ENCODE data around the gene GADD45G. TPM values are rescaled to one million over a fixed set of nuclear protein-coding genes. Genes with fewer than 3 reads are reported as not detected.
A peak's percentile ranks its signal among the peaks of the same experiment; 100 is the strongest.

Gene GADD45G
- total RNA-seq, 1 donor from 2014 or later: 16.2 TPM

DNA sequence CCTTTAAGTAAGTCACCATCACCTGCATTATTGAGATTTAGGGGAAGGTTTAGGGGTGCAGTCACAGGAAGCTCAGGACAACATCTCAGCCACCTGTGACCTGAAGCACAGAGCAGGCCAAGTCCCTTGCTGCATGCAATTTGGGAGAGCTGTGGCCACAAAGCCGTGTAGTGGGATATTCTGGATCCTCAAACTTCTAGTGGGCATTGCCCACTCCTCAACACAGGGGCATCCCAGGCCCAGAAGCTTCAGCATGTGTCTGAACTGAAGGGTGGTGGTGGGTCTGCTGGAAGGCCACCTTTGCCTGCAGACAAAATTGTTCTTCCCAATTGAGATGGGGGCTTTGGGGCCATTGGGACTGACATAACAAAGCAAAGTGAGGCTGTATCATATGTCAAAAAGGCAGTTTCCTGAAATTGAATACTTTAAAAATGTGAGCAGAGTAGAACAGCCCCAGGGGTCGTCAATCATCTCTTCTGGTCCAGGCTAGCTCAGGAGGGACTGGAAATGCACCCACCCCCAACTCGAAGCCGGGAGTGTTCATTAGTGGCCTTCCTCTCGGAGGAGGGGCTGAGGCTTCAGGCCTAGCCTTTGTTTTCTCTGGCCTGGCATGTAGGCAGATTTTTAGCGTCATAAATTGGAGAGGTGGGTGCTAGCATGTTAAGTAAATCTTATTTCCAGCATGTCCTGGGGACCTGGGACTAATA is 2.8 kb upstream of the GADD45G start:
- Histone ChIP-seq H3K4me1 (peaks cover 23% of the 10 kb centered on the region), H3K9me3 (no peaks in the 10 kb centered on the region), H3K27ac (no peak overlapping the region), H3K36me3 (no peaks in the 10 kb centered on the region), H3K4me3 (no peak overlapping the region), H3K27me3 (no peaks in the 10 kb centered on the region)
- peak in 1 of 2 donors; percentile 75 for DNase-seq (ENCODE audit: extremely low spot score in 2 of 2)
- intact Hi-C loops (cut with DNase I): loop anchor here (10.0 kb wide), 1 partner anchor 403 kb away; no protein-coding TSS in a partner anchor
- no peak for TF ChIP-seq POLR2A (IDR thresholded peaks at IDR 0.05)
- TF ChIP-seq POLR2AphosphoS5 (IDR thresholded peaks at IDR 0.05; ENCODE audit: insufficient read depth in 1 of 2, low read depth in 1 of 2): no peak
- TF ChIP-seq, protein P1, sequence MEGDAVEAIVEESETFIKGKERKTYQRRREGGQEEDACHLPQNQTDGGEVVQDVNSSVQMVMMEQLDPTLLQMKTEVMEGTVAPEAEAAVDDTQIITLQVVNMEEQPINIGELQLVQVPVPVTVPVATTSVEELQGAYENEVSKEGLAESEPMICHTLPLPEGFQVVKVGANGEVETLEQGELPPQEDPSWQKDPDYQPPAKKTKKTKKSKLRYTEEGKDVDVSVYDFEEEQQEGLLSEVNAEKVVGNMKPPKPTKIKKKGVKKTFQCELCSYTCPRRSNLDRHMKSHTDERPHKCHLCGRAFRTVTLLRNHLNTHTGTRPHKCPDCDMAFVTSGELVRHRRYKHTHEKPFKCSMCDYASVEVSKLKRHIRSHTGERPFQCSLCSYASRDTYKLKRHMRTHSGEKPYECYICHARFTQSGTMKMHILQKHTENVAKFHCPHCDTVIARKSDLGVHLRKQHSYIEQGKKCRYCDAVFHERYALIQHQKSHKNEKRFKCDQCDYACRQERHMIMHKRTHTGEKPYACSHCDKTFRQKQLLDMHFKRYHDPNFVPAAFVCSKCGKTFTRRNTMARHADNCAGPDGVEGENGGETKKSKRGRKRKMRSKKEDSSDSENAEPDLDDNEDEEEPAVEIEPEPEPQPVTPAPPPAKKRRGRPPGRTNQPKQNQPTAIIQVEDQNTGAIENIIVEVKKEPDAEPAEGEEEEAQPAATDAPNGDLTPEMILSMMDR (IDR thresholded peaks at IDR 0.05): no peak

DNA sequence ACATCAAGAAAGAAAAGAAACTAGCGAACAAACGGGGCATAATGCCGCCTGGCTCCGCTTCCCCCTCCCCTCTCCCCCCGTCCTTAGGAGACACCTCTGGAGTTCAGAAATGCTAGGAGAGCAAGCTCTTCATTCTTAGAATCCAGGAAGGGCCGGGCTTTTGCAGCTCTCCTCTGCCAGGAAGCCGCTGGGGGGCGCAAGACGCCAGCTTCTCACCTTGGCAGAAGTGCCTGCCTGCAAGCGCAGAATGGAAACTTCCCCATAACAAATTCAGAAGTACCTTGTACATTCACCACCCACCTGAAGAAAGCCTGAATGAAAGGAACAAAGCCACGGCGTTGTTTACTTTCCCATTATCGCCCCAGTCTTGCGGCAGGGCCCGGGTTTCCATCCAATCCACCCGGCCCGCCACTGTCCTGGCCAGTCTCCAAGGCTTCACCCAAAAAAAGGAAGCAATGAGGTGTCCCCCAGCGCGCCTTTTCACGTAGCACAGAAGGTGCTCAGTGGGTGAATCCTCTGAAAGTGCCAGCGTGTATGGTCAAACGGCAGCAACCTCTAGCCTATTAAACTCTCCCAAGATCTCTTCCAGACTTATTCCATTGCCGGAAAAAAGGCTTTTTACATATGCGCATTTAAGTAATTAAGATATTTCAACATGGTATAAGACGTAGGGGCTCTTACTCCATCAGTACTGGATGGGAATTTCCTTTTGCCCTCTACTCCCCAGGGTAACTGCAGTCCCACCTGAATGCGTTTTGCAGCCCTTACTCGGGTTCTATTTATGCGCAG is 1.6 kb upstream of the GADD45G start:
- Histone ChIP-seq H3K4me3 (peak overlapping the region; percentile 74 to 89), H3K27me3 (no peaks in the 10 kb centered on the region)

DNA sequence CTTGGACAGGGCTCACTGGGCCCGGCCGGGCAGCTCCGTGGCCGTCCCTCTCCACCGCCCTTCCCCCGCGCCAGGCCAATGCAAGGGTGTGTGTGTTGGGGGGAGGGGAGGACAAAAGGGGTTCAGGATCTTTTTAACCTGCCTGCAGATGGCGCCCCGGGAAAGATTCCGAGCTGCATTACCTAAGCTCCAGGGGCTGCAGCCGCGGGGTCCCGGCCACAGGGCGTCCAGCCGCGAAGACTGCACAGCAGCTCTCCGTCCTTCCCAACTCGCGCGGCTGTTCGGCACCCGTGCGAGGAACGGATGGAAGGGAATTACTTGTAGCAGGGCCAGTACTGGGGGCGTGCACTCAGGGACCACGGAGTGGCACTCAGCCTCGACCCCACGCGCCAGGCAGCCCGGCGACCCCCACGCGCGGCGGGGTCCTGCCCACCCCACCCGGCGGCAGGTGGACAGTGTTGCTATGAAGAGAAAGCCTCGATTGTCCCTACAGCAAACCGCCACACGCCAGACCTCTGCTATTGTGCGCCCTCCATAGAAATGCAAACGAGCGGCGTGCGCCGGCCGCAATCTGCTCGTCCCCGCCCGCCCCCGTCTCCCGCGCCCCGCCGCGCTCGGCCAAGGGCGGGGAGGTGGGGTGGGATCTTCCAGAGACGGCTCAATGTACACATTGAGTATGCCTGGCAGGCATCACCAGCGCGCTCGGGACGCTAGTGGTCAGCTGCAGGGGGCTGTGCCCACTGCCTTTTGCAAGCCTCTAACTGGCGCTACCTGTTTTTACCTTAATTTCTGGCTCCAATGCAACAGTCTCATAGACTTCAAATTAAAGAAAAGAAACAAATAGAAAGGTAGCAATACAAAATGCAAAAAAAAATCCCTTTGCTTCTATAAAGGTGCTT is 796 bp upstream of the GADD45G start:
- no peak for DNase-seq (ENCODE audit: extremely low spot score in 2 of 2)
- intact Hi-C loops (cut with DNase I): loop anchor here (10.0 kb wide), 1 partner anchor 401 kb away; no protein-coding TSS in a partner anchor
- H3K4me3 ChIP-seq: peak overlapping the region; percentile 74 to 89
- peak overlapping the region; percentile 83 for H3K27ac ChIP-seq
- TF ChIP-seq POLR2A (IDR thresholded peaks at IDR 0.05) (no peak), POLR2AphosphoS5 (IDR thresholded peaks at IDR 0.05; ENCODE audit: insufficient read depth in 1 of 2, low read depth in 1 of 2) (peak in 1 of 2 donors; percentile 23)
- TF ChIP-seq, protein P1 (IDR thresholded peaks at IDR 0.05): peak in 2 of 3 experiments; percentile 13 to 31
- no peaks in the 10 kb centered on the region for H3K27me3 ChIP-seq
- peaks cover 34% of the 10 kb centered on the region for H3K4me1 ChIP-seq
- no peaks in the 10 kb centered on the region for H3K36me3 ChIP-seq
- H3K9me3 ChIP-seq: no peaks in the 10 kb centered on the region

More for the DNA sequence above, 1.6 kb upstream of the GADD45G start:
- Histone ChIP-seq H3K36me3 (no peaks in the 10 kb centered on the region), H3K27ac (peak overlapping the region; percentile 83), H3K9me3 (no peaks in the 10 kb centered on the region), H3K4me1 (peaks cover 34% of the 10 kb centered on the region)
- peak in 1 of 2 donors; percentile 92 for DNase-seq (ENCODE audit: extremely low spot score in 2 of 2)
- TF ChIP-seq POLR2A (IDR thresholded peaks at IDR 0.05) (no peak), POLR2AphosphoS5 (IDR thresholded peaks at IDR 0.05; ENCODE audit: insufficient read depth in 1 of 2, low read depth in 1 of 2) (peak in 1 of 2 donors; percentile 63)
- TF ChIP-seq, protein P1 (IDR thresholded peaks at IDR 0.05): peak; percentile 66 to 85 (median 77)
- intact Hi-C loops (cut with DNase I): loop anchor here (10.0 kb wide), 1 partner anchor 402 kb away; no protein-coding TSS in a partner anchor

DNA sequence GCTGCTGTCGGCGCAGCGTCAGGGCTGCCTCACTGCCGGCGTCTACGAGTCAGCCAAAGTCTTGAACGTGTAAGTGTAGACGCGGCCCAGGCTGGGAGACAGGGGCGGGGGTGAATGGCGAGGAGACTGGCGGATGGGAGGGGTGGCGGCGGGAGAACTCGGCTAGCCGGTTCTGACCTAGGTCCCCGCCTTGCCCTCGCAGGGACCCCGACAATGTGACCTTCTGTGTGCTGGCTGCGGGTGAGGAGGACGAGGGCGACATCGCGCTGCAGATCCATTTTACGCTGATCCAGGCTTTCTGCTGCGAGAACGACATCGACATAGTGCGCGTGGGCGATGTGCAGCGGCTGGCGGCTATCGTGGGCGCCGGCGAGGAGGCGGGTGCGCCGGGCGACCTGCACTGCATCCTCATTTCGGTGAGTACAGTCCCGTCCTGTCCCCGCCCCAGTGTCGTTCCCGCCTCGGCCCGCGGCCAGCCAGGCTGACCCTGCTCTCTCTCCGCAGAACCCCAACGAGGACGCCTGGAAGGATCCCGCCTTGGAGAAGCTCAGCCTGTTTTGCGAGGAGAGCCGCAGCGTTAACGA is 745 bp downstream of the GADD45G start:
- peak overlapping the region; percentile 93 for H3K27ac ChIP-seq
- H3K36me3 ChIP-seq: no peaks in the 10 kb centered on the region
- TF ChIP-seq POLR2A (IDR thresholded peaks at IDR 0.05): no peak
- TF ChIP-seq, protein P1 (IDR thresholded peaks at IDR 0.05): no peak
- TF ChIP-seq POLR2AphosphoS5 (IDR thresholded peaks at IDR 0.05; ENCODE audit: insufficient read depth in 1 of 2, low read depth in 1 of 2): no peak
- H3K27me3 ChIP-seq: no peaks in the 10 kb centered on the region
- DNase-seq (ENCODE audit: extremely low spot score in 2 of 2): no peak
- intact Hi-C loops (cut with DNase I): loop anchor here (10.0 kb wide), 1 partner anchor 399 kb away; no protein-coding TSS in a partner anchor
- peaks cover 34% of the 10 kb centered on the region for H3K4me1 ChIP-seq
- peak overlapping the region; percentile 74 to 89 for H3K4me3 ChIP-seq
- H3K9me3 ChIP-seq: no peaks in the 10 kb centered on the region

All from vagina (tissue), 2 donors.